H1 (cell line): ENCODE results near the gene NEK11. TPM values are rescaled to one million over a fixed set of nuclear protein-coding genes. Genes with fewer than 3 reads are reported as not detected.

Experiments
- CTCF ChIA-PET: fragments of 300-600 bp; sonication (Branson Sonifier 250); formaldehyde crosslinking; loops from one replicate; lab custom pipeline; 2021; ENCODE audit not compliant: partially characterized antibody; lab: Charles Lee
- POLR2A ChIA-PET: fragments of 300-600 bp; sonication (Branson Sonifier 250); formaldehyde crosslinking; loops from one replicate; lab custom pipeline; 2021; ENCODE audit warnings: inconsistent platforms; ENCODE audit not compliant: partially characterized antibody; lab: Charles Lee
- DNase-seq, 2 experiments: peaks; one replicate each; pipeline versions ENCODE4 v3.0.0 to v3.0.0-alpha.2; 2010 to 2022; ENCODE audit warnings: low spot score in 2 of 2, low read depth in 1 of 2, mixed read lengths in 1 of 2
- FAIRE-seq: peaks from 2 replicates; lab custom pipeline; 2011; peaks lifted over from hg19 to GRCh38; lab: Jason Lieb, UNC
- H2AFZ ChIP-seq: 2 replicates; pipeline ENCODE4 v1.8.1; 2012; ENCODE audit warnings: low read length, inconsistent platforms
- H2AK5ac ChIP-seq: 2 replicates; pipeline ENCODE4 v1.6.1; 2013; ENCODE audit warnings: low read depth, low read length
- H2BK120ac ChIP-seq: replicated peaks from 2 replicates; pipeline ENCODE3; 2013; ENCODE audit warnings: low read depth, low read length, inconsistent platforms
- H2BK12ac ChIP-seq: 2 replicates; pipeline ENCODE4 v1.6.1; 2013; ENCODE audit warnings: low read depth, low read length
- H2BK15ac ChIP-seq: 2 replicates; pipeline ENCODE4 v1.6.1; 2013; ENCODE audit warnings: low read length
- H2BK20ac ChIP-seq: 2 replicates; pipeline ENCODE4 v1.6.1; 2013; ENCODE audit warnings: low read length
- H2BK5ac ChIP-seq: 2 replicates; pipeline ENCODE4 v1.6.1; 2013; ENCODE audit warnings: low read depth, low read length
- H3K14ac ChIP-seq: 2 replicates; pipeline ENCODE4 v1.6.1; 2013; ENCODE audit warnings: inconsistent platforms; ENCODE audit not compliant: insufficient read length
- H3K18ac ChIP-seq: 2 replicates; pipeline ENCODE4 v1.6.1; 2013; ENCODE audit warnings: low read length; ENCODE audit errors: extremely low read depth
- H3K23ac ChIP-seq: 2 replicates; pipeline ENCODE4 v1.6.1; 2013; ENCODE audit warnings: inconsistent platforms; ENCODE audit not compliant: insufficient read length
- H3K23me2 ChIP-seq: 2 replicates; pipeline ENCODE4 v1.6.1; 2013; ENCODE audit warnings: low read depth, low read length
- H3K27ac ChIP-seq: 2 replicates; pipeline ENCODE4 v1.6.1; 2011; ENCODE audit warnings: low read depth, low read length, inconsistent platforms
- H3K27me3 ChIP-seq, 4 experiments: replicated peaks in 1 of 4; 1 replicate in 1 of 4; 2 replicates in 3 of 4; pipeline versions ENCODE4 v1.6.1 to v1.8.1; 2011 to 2013; ENCODE audit warnings: low read length in 3 of 4, mild to moderate bottlenecking in 3 of 4, inconsistent platforms in 2 of 4, mixed read lengths in 2 of 4, moderate library complexity in 1 of 4; ENCODE audit not compliant: control insufficient read depth in 3 of 4, insufficient read depth in 3 of 4; ENCODE audit errors: extremely low read depth in 1 of 4
- H3K36me3 ChIP-seq, 4 experiments: 2 replicates each; pipeline versions ENCODE4 v1.6.1 to v1.8.1; 2011 to 2013; ENCODE audit warnings: mild to moderate bottlenecking in 4 of 4, low read length in 3 of 4, moderate library complexity in 2 of 4, control low read depth in 1 of 4, inconsistent platforms in 1 of 4; ENCODE audit not compliant: insufficient read depth in 4 of 4, control insufficient read depth in 2 of 4
- H3K4ac ChIP-seq: replicated peaks from 2 replicates; pipeline ENCODE3; 2013; ENCODE audit warnings: low read length, low read depth, mixed read lengths, inconsistent platforms; ENCODE audit not compliant: insufficient read length
- H3K4me1 ChIP-seq, 4 experiments: replicated peaks in 1 of 4; 1 replicate in 1 of 4; 2 replicates in 3 of 4; pipeline versions ENCODE4 v1.6.1 to v1.8.1; 2011 to 2013; ENCODE audit warnings: low read length in 3 of 4, inconsistent platforms in 2 of 4, mixed read lengths in 1 of 4; ENCODE audit not compliant: insufficient read depth in 4 of 4, control insufficient read depth in 3 of 4
- H3K4me2 ChIP-seq, 2 experiments: 2 replicates each; pipeline versions ENCODE4 v1.6.1 to v1.8.1; 2011 to 2013; ENCODE audit warnings: low read depth in 2 of 2, low read length in 2 of 2, control low read depth in 1 of 2, inconsistent platforms in 1 of 2, mild to moderate bottlenecking in 1 of 2; ENCODE audit not compliant: insufficient read depth in 1 of 2
- H3K4me3 ChIP-seq, 4 experiments: fragments of 200-600, 300-600 bp in 1 of 4; sonication (generic), shearing (Covaris generic), sonication (Bioruptor Twin) in 1 of 4; 2 replicates each; pipeline versions ENCODE4 v1.5.1 to v1.8.1; 2011 to 2016; ENCODE audit warnings: low read length in 4 of 4, low read depth in 3 of 4, control low read depth in 2 of 4, inconsistent platforms in 2 of 4, mild to moderate bottlenecking in 2 of 4, mixed read lengths in 1 of 4, moderate library complexity in 1 of 4; ENCODE audit not compliant: insufficient read depth in 2 of 4; ENCODE audit errors: extremely low read depth in 1 of 4
- H3K56ac ChIP-seq: replicated peaks from 2 replicates; pipeline ENCODE3; 2013; ENCODE audit warnings: low read depth, mild to moderate bottlenecking, mixed read lengths, low read length, inconsistent platforms; ENCODE audit not compliant: insufficient read length
- H3K79me1 ChIP-seq: 2 replicates; pipeline ENCODE4 v1.6.1; 2013; ENCODE audit warnings: low read depth, low read length, control low read depth
- H3K79me2 ChIP-seq, 2 experiments: 2 replicates each; pipeline versions ENCODE4 v1.6.1 to v1.8.1; 2012 to 2013; ENCODE audit warnings: low read length in 2 of 2, mild to moderate bottlenecking in 2 of 2, inconsistent platforms in 1 of 2; ENCODE audit not compliant: insufficient read depth in 2 of 2, control insufficient read depth in 1 of 2
- H3K9ac ChIP-seq, 4 experiments: replicated peaks in 1 of 4; 1 replicate in 1 of 4; 2 replicates in 3 of 4; pipeline versions ENCODE4 v1.6.1 to v1.8.1; 2011 to 2013; ENCODE audit warnings: low read depth in 3 of 4, low read length in 3 of 4, control low read depth in 2 of 4, mild to moderate bottlenecking in 2 of 4, moderate library complexity in 2 of 4, inconsistent platforms in 1 of 4; ENCODE audit errors: extremely low read depth in 1 of 4
- H3K9me3 ChIP-seq, 2 experiments: 2 replicates each; pipeline versions ENCODE4 v1.6.1 to v1.8.1; 2012 to 2013; ENCODE audit warnings: mild to moderate bottlenecking in 2 of 2, moderate library complexity in 2 of 2, control low read depth in 1 of 2, inconsistent platforms in 1 of 2, low read depth in 1 of 2, low read length in 1 of 2, mixed read lengths in 1 of 2; ENCODE audit not compliant: insufficient read depth in 2 of 2
- H4K20me1 ChIP-seq, 2 experiments: replicated peaks in 1 of 2; 2 replicates each; pipeline versions ENCODE3 to v1.8.1; 2011 to 2013; ENCODE audit warnings: inconsistent platforms in 2 of 2, low read length in 2 of 2, mild to moderate bottlenecking in 1 of 2; ENCODE audit not compliant: insufficient read depth in 2 of 2, control insufficient read depth in 1 of 2
- H4K5ac ChIP-seq: 2 replicates; pipeline ENCODE4 v1.6.1; 2013; ENCODE audit warnings: low read length, low read depth, mixed read lengths, inconsistent platforms; ENCODE audit not compliant: insufficient read length
- H4K8ac ChIP-seq: 2 replicates; pipeline ENCODE4 v1.8.0; 2013; ENCODE audit warnings: mild to moderate bottlenecking, moderate library complexity, low read length, inconsistent platforms; ENCODE audit not compliant: insufficient read depth; ENCODE audit errors: extremely low read depth
- H4K91ac ChIP-seq: replicated peaks from 2 replicates; pipeline ENCODE3; 2013; ENCODE audit warnings: low read length, mixed read lengths, inconsistent platforms; ENCODE audit not compliant: insufficient read length
- ASH2L ChIP-seq: fragments of 200-600, 300-600 bp; sonication (generic); IDR thresholded peaks from one replicate; pipeline ENCODE4 v1.7.1; 2017; ENCODE audit warnings: low read length
- CHD1 ChIP-seq: IDR thresholded peaks from 2 replicates; pipeline ENCODE4 v1.6.1; 2012; ENCODE audit warnings: low read depth, low read length, improper control_type of control experiment
- CHD2 ChIP-seq: IDR thresholded peaks from 2 replicates; pipeline ENCODE4 v1.6.1; 2012; ENCODE audit warnings: low read length, improper control_type of control experiment
- CTBP2 ChIP-seq: IDR thresholded peaks from 2 replicates; pipeline ENCODE4 v1.7.0; 2011; ENCODE audit warnings: borderline replicate concordance, mild to moderate bottlenecking, moderate library complexity, mixed read lengths, low read length; ENCODE audit not compliant: insufficient read depth, insufficient read length
- E2F6 ChIP-seq: IDR thresholded peaks from 2 replicates; pipeline ENCODE4 v1.6.1; 2012; ENCODE audit warnings: inconsistent platforms
- EZH2 ChIP-seq: fragments of 200-600 bp; sonication (generic); IDR thresholded peaks from 2 replicates; pipeline ENCODE4 v1.7.1; 2012; ENCODE audit warnings: low read depth, mild to moderate bottlenecking, moderate library complexity, low read length, inconsistent platforms; ENCODE audit not compliant: severe bottlenecking
- FOSL1 ChIP-seq: IDR thresholded peaks from 2 replicates; pipeline ENCODE4 v1.6.1; 2011; ENCODE audit warnings: mild to moderate bottlenecking, low read depth, low read length, moderate library complexity; ENCODE audit not compliant: insufficient read depth
- POLR2AphosphoS5 ChIP-seq: IDR thresholded peaks from 2 replicates; pipeline ENCODE4 v1.6.1; 2011; ENCODE audit warnings: low read depth, low read length
- TAF7 ChIP-seq: optimal IDR thresholded peaks from 2 replicates; pipeline ENCODE3; 2011; ENCODE audit warnings: low read depth, mild to moderate bottlenecking, inconsistent platforms, low read length, moderate library complexity, borderline replicate concordance
- TCF12 ChIP-seq: IDR thresholded peaks from 2 replicates; pipeline ENCODE4 v1.6.1; 2011; ENCODE audit warnings: low read depth, mild to moderate bottlenecking, low read length
- USF2 ChIP-seq: IDR thresholded peaks from 2 replicates; pipeline ENCODE4 v1.6.1; 2011; ENCODE audit warnings: low read length, improper control_type of control experiment
- WGBS, 2 experiments: shearing (Covaris generic) in 1 of 2; methylation state at CpG; one replicate each; pipeline versions ENCODE4 v1.1.6 to v1.1.7; 2013 to 2015; ENCODE audit warnings: low lambda C conversion rate in 2 of 2, mixed read lengths in 2 of 2, inconsistent platforms in 1 of 2, low coverage in 1 of 2, missing lambda C conversion rate in 1 of 2; ENCODE audit not compliant: insufficient replicate concordance in 2 of 2, insufficient coverage in 1 of 2, insufficient read length in 1 of 2; ENCODE audit errors: extremely low coverage in 1 of 2, missing lambda C conversion rate in 1 of 2; 5-methylcytosine and 5-hydroxymethylcytosine counted together
- polyA plus RNA-seq, 7 experiments: library from polyadenylated mRNA; depleted of rRNA in 3 of 7; stranded (reverse) in 5 of 7; unstranded in 2 of 7; fragments of >200 nt in 5 of 7; fragments of 200-250 nt in 2 of 7; gene quantifications; 1 replicate in 5 of 7; 2 replicates in 1 of 7; 4 replicates in 1 of 7; pipeline versions ENCODE4 v1.2.1 to v1.2.3, GENCODE V29; 2011 to 2013; ENCODE audit warnings: missing spikeins in 2 of 7, mixed read lengths in 2 of 7
- total RNA-seq: library from RNA; stranded (reverse); fragmentation: NEBNext Ultra II Directional; extraction: Animal tissue kit (Norgen Biotek cat#: 25700); gene quantifications from 2 replicates; pipeline ENCODE4 v1.2.1, GENCODE V29; 2021

Gene NEK11
- total and polyA plus RNA-seq, 2 of the 8 experiments (the other 6 are each of a cell fraction or from before 2014, with no cell fraction given): 0.60 TPM; not detected in 1

GRCh38 chr3:130991126-130991525, 35.6 kb upstream of the NEK11 start:
- POLR2A ChIA-PET: no interaction called here
- Histone ChIP-seq H3K79me1 (no peaks in the 10 kb centered on the region), H4K20me1 (peaks cover 0 to 3% of the 10 kb centered on the region in 2 experiments), H3K23me2 (no peaks in the 10 kb centered on the region), H3K27me3 (no peaks in the 10 kb centered on the region), H3K9ac (no peak overlapping the region), H3K4ac (no peak overlapping the region), H2BK12ac (no peak overlapping the region), H3K4me3 (no peak overlapping the region), H3K9me3 (no peaks in the 10 kb centered on the region), H3K4me2 (no peak overlapping the region), H2BK5ac (no peak overlapping the region), H3K27ac (no peak overlapping the region), H3K56ac (no peak overlapping the region), H4K8ac (no peak overlapping the region), H2BK120ac (no peak overlapping the region), H2BK20ac (no peak overlapping the region), H2BK15ac (no peak overlapping the region), H3K18ac (no peak overlapping the region; the same call in 1 of the 2 replicates), H3K36me3 (peaks cover 0 to 11% (median 6%) of the 10 kb centered on the region in 4 experiments; a peak in 3 of 8 replicates), H3K14ac (no peak overlapping the region), H3K79me2 (no peaks in the 10 kb centered on the region), H4K91ac (no peak overlapping the region), H2AFZ (no peak overlapping the region), H4K5ac (no peak overlapping the region), H3K4me1 (no peaks in the 10 kb centered on the region), H3K23ac (no peak overlapping the region), H2AK5ac (no peak overlapping the region)
- no peak for DNase-seq
- CTCF ChIA-PET: no interaction called here
- no peak for FAIRE-seq
- 87% methylated on average over 5 of the region's 5 CpGs; no CpG with 5 or more reads in 1 of the 2 experiments for WGBS, 2 experiments
- TF ChIP-seq ASH2L (no peak), EZH2 (no peak), CTBP2 (no peak), CHD1 (no peak), USF2 (no peak), FOSL1 (no peak), CHD2 (no peak), POLR2AphosphoS5 (no peak), TAF7 (no peak), E2F6 (no peak), TCF12 (no peak)
